Measurements from ENCODE around the gene HPCAL4.

HPCAL4 gene

DNA sequence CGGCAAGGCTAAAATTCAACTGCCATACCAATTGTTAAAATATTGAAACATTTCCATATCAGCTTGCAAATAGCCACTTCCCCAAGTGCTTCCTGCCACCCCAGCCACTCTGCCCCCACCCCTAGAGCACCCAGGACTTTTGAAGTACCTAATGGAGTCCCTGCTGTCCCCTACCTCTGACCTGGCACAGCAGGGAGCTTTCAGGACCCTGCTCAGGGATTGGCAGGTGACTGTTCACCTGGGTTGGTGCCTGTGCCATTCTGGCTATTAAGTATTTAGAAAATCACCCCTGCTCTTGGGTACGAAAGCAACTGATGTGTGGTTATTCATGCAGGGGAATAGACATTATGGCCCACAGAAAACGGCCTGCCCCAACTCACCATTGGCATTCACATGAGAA, 9.1 kb upstream of the HPCAL4 start:
- DNase-seq: no peak

DNA sequence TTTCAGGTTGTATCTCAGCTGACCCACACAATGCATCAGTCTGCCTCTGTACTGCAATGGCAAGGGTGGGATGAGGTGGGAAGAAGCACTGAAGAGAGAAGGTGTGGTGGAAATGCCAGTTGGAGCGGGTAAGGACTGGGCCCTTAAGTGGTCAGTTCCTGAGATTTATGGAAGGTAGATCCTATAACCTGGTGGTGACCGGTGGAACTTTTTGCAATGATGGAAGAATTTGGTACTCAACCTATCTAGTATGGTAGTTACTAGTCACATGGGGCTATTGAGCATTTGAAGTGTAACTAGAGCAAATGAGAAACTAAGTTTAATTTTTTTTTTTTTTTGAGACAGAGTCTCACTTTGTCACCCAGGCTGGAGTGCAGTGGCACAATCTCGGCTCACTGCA, 8.2 kb upstream of the HPCAL4 start:
- no peak for DNase-seq

DNA sequence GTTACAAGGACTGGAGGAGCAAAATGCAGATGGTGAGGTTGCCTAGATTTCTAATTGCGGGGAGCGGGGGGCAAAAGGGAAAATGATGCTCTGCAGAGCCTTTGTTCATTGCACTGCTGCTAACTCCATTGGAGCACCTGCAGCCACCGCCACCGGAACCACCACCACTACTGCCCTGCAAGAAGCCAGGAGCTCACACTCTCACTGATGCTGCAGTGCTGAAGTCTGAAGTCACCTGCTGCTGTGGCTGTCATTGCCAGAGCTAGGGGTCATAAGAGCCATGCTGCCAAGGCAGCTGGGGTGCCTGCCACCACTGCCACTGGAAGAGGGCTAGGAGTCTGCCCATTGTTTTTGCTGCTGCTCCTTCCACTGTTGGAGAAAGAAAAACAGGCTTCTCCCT, 7.3 kb upstream of the HPCAL4 start:
- DNase-seq: no peak

DNA sequence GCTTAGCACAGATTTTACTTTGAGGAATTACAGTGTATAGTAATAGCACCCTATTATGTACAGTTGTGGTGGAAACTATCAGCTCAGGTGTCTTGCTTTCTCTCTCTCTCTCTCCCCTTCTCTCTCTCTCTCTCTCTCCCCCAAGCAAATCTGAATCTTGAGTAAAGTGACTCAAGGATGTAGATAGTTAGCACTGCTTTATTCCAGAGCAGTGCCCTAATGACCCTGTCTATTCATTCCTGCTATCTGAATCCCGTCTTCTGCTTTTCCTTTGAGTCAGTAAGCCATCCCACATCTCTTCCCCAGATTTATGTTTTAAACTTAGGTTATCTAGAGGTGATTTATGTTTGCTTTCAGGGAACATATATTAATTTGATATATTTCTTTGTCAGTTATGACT, 5.2 kb upstream of the HPCAL4 start:
- no peak for DNase-seq

DNA sequence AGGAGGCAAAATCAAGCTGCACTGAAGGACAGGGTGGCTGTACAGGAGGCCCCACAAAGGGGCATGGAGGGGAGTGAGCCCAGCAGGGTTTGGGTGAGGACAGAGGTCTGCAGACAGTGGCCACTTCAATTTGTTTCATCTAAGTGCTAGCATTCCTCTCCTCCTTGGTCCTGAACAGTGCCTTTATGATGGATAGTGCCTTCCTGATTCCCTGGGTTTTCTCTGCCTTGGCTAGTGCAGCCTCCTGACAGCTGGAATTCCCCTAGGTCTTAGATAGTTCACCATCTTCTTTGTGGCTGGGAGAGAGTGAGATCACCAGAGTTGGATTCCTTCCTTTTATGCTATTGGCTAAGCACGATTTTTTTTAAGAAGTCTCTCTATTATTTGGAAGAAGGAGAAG, 3.8 kb upstream of the HPCAL4 start:
- no peak for DNase-seq

DNA sequence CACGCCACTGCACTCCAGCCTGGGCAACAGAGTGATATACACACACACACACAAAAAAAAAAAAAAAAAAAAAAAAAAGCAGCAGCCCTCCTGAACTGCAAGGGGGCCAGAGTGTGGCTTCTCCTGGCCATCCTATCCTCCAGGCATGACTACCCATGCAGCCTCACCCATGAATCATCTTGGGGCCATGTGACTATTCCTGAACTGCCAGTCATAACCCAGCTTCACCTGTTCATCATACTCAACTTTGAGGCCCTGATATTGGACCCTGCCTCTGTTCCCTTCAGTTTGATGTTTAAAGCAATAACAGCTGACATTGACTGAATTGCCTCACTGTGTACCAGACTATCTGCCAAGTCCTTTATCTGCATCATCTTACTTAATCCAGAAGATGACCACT, 2.8 kb upstream of the HPCAL4 start:
- no peak for DNase-seq

DNA sequence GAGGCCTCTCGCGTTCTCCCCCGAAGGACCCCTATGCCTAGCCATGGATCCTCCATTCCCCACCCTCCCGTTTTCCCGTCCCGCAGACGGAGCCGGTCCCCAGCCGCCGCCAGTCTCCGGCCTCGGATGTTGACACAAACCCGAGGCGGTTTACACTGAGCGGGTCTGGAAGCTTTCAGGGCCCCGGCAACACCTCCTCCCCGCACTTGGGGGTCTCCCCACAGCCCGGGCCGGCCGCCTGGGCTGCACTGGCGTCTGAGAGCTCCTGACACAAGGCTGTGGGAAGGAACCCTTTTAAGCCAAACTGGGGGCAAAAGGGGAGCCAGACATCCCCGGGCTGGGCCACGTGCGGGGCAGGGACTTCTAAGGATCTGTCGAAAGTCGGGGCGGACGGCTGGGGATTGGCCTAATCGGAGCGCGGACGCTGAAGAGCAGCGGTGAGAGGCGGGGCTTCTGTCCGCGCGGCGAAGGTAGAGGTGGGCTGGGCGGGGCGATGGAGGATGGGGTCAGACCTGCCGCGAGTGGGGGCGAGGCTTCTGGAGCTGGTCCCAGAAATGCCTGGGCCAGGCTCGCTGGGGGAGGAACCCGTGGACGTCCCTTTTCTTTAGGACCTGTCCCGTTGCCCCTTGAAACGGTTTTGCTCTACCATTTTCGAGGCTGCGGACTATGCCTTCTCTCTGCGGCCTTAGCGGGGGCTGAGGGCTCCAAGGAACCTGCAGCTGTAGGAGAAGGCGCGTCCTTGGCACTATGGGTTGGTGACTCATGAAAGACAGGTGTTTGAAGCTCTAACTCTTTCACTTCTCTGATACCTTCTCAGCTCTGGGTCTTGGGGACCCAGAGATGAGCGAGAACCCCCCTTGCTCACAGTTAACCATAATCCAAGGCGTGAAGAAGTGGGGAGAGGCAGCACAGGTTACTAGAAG, 1.2 kb upstream of the HPCAL4 start:
- DNase-seq: no peak

DNA sequence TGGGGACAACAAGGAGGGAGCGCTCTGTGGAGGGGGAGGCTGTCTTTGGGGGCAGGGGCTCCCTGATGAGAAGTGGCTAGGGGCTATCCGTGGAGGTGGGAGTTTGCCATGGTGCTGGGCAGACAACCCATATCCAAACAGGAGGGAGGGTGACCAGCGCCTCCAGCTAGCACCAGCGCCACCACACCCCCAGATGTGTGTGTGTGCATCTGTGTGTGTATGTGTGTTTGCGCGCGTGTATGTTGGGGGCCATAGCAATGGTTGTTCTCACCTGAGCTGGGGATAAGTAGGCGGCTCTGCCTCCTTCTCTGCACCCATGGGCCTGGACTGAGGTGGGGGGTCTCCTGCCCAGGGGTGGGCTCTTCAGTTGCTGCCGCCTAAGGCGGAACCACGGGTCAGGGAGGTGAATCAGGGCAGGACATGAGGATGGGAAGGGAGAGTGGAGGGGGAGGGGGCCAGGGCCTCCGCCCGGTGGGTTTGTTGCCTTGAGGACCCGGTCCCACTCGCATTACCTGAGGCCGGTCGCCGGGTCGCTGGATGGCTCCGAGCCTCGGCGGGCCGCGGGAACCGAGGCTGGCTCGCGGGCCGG, 345 bp downstream of the HPCAL4 start:
- DNase-seq: no peak

DNA sequence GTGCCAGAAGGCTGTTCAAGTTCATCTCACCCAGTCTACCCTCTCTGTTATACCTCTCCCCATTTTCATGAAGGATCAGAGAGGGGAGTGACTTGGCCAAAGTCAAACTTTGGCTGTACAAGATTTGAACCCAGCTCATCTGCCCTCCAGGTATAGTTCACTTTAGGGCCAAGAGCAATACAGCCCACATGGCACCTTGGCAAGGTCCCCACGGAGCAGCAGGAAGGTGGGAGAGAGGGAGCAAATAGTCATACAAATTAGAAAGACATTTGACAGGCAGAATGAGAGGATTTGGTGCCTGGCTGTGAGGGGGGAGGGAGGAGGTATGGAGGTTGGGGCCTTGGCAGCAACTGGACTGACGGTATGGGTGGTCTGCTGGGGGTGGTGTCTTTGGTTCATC, 1.0 kb downstream of the HPCAL4 start:
- DNase-seq: no peak

DNA sequence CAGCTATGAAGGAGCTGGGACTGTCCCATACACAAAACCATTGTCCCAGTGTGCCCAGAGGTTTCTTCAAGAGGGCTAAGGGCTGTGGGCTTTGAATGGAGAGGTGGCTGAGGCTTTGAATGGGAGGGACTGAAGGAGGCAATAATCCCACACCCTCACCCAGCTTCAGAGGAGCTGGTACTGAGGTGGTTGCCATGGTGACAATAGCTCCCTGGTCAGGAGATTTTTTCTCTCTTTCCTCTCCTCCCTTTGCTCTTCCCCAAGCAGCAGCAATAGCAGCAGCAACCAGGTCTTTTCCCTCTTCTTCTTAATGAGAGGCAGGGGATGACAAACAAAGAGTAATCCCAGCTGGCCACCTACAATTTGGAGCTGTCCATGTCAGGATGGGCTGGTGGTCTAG, 1.6 kb downstream of the HPCAL4 start:
- no peak for DNase-seq

DNA sequence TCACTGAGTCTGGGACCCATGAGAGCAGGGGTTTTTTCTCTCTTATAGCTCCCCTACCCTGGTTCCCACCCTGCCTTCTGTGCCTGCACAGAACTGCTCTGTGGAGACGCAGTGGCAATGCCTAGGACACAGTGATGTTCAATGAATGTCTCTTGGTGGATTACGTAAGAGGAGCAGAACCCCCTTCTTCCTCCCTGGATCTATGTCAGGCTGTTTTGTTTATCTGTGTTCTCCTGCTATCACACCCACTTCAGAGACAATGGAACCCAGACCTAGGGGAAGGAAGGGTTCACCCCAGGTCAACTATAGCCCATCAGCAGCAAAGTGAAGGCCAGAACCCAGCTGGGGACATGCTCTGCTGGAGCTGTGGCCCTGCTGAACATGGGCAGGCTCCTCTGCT, 2.0 kb downstream of the HPCAL4 start:
- no peak for DNase-seq

DNA sequence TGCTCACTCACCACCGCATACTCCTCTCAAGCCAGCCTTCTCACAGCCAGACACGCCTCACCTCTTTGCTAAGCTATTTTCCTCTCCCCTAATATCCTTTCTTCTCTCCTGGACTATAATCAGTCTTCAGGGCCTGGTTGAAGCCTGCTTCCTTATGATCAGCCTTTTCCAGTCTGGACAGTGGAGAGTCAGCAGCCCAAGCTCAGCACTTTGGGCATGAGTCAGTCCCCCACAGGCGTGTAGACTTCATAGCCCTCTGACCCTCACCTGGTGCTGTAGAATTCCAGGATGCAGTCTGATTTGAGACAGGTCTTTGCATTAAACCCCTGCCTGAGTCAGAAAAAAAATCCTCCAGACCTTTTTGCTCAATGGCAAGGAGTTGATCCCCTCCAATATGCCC, 2.5 kb downstream of the HPCAL4 start:
- DNase-seq: no peak

DNA sequence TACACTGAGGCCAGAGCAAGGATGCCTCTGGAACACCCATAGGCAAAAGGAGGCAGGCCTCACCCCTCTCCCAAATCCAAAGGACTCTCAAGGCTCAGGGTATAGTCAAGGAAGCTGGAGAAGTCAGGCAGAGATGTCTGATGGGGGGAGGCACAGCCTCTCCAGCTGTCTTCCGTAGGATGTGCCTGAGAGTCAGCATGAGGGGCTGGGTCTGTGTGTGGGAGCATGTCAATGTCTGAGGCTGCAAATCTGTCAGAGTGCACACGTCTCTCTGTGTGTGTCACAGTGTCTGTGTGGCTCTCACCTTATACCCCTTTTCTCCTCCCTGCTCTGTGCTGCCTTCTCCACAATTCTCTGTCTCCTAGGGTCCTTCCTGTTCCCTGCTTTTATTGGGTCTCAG, 4.0 kb downstream of the HPCAL4 start:
- DNase-seq: no peak

DNA sequence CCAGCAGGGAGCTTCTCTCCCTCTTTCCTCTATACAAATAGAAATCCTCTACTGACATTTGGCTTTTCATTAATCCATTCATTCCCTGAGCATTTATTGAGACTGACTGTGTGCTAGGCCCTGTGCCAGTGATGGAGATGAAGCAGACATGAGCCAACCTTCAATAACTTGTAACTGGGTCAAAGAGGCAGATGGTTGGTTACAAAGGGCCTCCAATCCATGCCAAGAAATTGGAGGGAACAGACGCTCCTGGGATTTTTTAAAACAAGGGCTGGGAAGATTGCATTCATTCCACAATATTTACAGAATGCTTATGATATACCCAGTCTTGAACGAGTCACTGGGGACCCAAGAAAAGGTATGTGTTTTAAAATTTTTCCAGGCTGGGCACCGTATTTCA, 6.2 kb downstream of the HPCAL4 start:
- no peak for DNase-seq

DNA sequence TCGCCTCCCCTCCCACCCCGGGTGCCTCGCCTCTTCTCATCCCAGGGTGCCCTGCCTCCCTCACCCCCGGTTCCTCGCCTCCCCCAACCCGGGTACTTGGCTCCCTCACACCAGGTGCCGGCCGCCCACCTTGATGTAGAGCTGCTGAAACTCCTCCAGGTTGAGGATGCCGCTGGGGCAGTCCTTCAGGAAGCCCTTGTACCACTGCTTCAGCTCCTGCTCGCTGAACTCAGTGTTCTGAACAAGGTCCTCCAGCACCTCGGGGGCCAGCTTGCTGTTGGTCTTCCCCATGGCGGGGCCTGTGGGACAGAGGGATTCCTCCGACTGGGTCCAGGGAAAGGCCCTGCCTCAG, 6.9 kb downstream of the HPCAL4 start:
- no peak for DNase-seq

DNA sequence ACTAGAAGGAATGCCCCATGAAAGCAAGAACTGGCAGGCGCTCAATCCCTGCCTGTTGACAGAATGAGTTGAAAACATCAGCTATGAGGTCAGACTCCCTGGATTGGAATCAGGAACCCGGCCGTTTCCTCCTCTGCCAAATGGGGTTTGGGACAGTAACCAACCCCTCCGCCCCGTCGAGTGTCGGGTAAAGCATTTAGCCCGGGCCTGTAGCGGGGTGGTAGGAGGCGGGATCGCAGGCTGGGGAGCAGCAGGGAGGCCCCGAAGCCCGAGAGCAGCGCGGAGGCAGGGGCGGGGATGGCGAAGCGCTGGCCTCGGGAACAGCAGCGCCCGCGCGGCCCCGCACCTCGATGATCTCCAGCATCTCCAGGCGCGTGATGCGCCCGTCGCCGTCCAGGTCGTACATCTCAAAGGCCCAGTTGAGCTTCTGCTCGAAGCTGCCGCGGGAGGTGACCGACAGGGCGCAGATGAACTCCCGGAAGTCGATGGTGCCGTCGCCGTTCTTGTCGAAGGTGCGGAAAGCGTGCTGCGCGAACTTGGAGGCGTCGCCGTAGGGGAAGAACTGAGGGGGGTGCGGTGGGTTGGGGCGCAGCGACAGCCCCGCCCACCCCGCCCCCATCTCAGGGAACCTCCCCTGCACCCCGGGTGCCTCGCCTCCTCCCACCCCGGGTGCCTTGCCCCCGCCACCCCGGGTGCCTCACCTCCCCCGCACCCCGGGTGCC, 7.5 kb downstream of the HPCAL4 start:
- peak; percentile 23 for DNase-seq

DNA sequence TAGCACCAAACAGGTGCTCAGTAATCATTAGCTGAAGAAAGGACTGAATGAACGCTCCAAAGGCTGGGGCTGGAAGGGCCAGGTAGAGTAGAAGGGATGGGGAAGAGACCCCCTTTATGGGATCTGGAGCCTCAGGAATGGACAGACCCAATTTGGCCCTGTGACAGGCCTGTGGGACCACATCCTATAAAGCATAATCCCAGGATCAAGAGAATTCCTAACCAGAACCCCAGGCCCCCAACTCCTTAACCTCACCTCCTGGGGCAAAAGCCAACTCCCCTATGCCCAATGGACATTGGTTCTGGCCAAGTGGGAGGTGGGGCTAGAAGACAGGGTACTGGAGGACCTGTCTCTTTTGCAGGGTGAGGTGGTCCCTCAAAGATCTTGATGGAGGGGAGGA, 9.2 kb downstream of the HPCAL4 start:
- DNase-seq: no peak

DNA sequence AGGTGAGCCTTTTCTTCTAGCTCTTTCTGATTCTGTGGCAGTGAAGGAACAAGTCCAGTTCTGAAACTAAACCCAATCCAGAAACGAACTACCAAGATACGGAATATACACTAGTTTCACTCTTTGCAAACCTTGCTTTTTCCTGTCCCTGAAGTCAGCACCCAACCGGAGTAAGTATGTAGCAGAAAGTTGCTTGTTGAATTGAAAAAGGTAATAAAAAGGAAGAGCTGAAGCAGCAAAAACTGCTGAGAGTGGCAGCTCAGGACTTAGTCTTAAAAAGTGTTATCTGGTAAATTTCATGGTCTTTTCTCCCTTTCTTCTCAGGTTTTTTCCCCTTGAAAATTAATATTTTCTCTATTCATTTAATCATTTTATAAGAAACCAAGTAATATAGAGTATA, 9.9 kb downstream of the HPCAL4 start:
- no peak for DNase-seq

DNA sequence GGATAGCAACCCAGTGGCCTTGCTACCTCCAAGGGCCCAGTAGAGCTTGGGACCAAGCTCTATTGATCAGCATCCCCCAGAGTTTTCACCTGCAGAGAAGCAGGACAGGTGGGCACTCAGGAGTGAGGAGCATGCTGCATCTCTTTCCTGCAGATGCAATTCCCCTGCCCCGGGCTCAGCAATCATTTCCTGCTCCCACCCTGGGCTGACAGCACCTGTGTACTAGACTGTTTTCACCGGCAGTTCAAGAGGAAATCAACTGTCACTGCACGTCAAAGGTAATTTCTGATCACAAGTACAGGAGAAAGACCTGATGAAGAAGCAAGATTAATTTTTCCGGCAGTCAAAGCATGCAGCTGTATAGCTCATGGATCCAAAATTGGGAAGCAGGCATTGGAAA, 10.5 kb downstream of the HPCAL4 start:
- DNase-seq: no peak

DNA sequence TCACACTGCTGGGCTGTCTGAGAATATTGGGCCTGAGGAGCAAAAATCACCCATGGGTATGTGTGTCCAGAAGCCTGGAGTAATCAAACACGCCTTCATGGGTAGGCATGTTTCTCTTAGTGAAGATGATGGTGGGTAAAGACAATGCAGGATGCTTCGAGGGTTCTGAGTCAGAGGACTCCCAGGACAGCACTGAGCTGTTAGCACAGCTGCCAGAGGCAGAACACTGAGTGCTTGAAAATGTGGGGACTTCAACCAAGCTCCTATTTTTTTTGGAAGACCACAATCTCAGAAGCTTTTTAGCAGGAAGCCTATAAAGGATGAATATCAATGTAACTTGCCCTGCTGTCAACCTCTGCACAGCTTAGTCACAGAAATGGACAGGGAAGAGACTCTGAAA, 11.4 kb downstream of the HPCAL4 start:
- DNase-seq: no peak

DNA sequence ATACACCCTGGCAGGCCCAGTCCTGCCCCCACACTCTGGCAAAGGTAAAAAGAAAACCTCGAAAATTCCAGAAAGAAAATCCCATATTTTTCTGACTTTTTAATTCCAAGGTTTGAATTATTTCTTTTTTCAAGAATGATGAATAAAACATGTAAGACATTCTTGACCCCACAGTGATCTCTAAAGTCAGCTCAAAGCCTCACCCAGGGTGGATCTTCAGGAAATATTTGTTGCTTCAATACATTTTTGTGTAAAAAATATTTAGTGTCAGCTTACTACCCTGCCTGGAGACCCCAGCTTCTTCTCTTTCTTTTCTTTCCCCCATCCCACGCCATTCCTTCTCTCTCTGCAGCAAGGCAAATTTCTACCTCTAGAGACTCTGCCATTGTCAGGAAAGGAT, 12.3 kb downstream of the HPCAL4 start:
- no peak for DNase-seq

DNA sequence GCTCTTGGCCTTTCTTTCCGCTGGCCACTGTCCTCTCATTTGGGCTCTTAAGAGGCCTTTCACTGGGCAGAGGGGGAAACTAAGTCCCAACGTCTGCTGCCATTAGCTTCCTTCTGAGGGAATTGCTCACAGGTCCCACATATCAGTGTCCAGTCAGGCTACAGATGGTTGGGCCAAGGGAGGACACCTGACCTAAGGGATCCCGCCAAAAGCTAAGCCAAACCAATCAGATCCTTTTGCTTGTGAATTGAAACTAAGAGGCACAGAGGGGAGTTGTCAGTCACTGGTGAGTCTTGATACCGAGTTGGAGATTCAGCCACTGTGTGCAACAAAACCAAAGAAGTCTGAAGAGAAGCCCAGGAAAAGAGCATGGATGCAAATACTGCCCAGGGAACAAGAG, 13.6 kb downstream of the HPCAL4 start:
- DNase-seq: no peak

DNA sequence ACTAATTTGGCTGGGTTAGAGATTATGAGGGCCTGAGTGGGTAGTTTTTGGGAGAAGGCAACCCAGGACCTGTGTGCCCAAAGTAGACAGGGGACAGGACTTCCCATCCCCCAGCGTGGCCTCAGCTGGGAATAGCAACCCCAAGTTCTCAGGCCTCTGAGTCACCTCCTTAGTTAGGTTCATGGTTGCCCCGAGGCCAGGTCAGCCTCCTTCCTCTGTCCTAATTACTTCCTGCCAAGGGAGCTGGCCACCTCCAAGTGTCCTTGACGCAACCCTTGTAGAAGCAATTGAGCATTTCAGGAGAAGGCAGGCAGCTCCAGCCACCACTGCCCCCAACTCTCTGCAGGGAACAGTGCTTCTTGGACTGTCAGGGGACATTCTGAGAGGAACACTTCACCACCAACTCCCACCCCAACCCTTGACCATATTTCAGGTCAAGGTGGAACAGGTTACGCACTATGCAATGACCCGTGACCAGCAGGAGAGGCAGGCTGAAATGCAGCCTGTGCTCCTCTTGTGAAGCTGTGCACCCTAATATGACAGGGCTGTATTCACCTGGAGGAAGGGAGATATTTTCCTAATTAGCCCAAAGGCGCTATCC, 14.2 kb downstream of the HPCAL4 start:
- no peak for DNase-seq

DNA sequence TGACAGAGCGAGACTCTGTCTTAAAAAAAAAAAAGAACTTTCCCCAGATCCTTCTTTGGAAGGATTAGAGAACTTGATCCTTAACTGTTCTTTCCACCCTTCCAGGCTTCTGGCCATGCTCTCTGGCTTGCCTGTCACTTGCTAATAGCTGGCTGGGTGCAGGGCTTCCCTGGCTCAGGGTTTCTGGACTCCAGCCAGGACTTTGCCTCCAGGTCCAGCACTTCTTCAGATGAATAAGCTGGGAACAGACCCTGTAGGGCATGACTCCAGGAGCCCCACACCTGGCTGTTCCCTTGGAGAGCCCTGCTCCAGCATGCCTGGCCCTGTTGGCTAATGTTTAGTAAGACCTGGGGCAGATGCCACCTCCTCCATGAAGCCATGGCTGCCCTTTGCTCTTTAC, 16.0 kb downstream of the HPCAL4 start:
- DNase-seq: no peak

Data from activated T-cell treated with anti-CD3 and anti-CD28 coated beads for 4 hours (primary cell).